Activated CD8-positive, alpha-beta memory T cell treated with anti-CD3 and anti-CD28 coated beads, Interleukin-2, amount 50 U/mL, for 24 hours (primary cell): ENCODE data around the gene SH3RF3.

Experiments
- DNase-seq: peaks from one replicate; pipeline ENCODE4 v3.0.0-alpha.2; 2020; ENCODE audit errors: extremely low read depth

SH3RF3 gene

GRCh38 chr2:109468893-109469292, 339.9 kb downstream of the SH3RF3 start:
- DNase-seq = no peak

DNA sequence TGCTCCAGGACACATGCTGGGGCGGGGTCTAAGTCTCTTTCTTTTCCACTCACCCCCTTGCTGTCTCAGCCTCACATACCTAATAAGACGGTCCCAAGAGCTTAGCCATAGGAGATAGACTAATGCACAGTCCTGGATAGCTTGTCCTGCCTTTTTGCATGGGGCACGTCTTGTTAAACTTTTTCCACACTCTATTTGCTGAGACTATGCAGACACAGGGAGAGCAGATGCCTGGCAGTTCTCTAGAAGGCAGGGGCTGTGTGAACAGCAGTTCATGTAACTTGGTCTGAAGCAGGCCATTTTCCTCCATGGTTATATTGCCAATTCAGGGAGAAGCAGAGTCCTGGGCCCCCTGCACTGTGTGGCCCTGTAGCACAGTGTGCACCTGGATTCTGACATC, 342.7 kb downstream of the SH3RF3 start:
- DNase-seq = no peak

GRCh38 chr2:109472331-109472959, 343.4 kb downstream of the SH3RF3 start:
- no peak for DNase-seq

DNA sequence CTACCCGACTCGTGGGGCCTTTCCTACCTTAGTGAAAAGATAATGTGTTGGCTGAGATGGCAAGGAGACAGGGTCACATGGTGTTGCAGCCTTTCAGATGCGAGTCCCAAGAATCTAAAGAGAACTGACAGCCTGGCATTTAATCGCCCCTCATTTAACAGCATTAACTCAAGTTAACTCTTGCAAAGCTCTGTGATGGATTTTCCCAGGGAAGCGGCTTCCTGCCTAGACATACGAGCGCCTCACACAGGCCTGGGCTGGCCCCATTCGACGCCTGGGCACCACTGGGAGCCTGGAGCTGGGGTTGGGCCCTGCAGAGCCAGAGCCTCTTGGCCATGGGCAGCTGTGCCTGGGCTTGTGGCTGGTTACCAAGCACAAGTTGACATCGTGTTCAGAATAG, 344.0 kb downstream of the SH3RF3 start:
- DNase-seq = no peak

DNA sequence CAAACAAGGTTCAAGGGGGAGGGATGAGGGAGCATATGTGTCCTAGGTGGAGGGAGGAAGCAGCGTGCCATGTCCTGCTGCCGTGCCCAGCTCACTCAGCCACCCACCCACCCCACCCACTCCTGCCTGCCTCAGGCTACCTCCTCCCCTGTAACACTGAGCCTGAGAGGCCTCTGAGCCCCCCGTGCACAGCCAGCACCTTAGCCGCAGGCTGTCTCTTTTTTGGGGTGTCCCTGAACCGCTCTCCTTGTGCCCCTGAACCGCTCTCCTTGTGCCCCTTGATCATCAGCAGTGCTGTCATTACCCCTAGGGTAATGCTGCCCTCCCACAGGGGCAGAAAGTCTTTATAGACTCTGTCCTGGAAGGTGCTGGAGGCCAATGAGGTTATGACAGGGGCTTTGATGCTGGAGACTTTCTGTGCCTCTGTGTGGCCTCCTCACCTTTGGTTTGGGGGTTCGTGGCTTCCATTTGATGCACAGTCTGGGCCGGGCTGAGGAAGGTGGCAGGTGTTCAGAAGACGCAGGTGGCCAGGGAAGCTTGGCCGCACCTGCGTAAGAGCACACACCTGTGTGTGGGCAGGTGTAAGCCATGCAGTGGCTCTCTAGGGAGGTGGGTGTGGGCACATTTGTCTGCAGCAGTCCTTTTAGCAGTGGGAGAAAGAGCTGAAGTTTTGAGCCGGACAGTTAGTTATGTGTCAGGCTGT, 344.8 kb downstream of the SH3RF3 start:
- DNase-seq = no peak

DNA sequence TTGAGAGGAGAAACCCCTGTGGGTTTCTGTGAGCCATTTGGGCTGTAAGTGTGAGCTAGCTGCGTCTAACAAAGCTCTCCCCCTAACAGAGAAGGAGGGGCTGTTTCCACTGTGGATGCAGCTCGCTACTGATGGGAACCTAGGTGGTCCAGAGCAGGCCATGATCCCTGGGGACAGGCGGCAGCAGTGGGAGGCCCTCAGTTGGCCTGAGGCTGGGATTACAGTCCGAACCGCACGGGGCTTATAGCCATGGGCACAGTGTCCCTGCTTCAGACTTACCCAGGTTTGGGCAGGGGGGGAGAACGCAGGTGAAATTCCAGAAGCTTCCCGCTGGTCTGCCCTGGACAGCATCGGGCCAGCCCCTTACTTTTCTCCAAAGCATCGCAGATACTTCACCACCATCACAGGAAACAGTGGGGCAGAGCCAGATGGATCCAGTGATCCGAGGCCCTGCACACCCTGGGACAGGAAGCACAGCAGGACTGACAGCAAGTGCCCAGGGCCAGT, 345.4 kb downstream of the SH3RF3 start:
- no peak for DNase-seq

DNA sequence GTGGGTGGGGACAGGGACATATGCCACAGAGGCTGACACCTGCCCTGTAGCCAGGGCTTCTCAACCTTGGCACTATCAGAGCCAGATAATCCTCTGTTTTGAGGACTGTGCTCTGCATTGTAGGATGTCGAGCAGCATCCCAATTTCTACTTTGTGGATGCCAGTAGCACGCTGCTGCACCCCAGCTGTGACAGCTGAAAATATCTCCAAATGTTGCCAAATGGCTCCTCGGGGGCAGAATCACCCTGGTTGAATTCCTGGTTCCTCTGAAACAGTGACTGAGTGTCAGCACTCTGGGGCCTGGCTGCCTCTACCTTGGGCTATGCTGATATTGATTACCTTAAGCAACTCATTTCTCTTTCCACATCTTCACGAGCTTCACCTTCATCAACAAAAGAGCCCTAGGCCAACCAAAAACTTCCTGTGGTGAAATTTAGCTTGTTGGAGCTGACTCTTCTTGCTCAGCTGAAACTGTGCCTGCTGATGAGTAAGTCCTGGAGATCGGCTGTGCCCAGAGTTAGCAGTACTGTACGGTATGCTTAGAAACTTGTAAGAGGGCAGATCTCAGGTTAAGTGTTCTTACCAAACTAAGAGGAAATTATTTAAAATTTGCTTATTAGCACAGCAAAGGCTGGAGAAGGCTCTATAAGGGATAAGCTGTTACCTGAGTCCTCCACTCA, 346.7 kb downstream of the SH3RF3 start:
- DNase-seq = no peak

GRCh38 chr2:109476641-109477441, 347.8 kb downstream of the SH3RF3 start:
- no peak for DNase-seq

GRCh38 chr2:109478906-109479493, 350.0 kb downstream of the SH3RF3 start:
- no peak for DNase-seq

GRCh38 chr2:109479804-109480203, 350.8 kb downstream of the SH3RF3 start:
- DNase-seq = no peak

GRCh38 chr2:109480486-109481195, 351.6 kb downstream of the SH3RF3 start:
- DNase-seq = no peak

DNA sequence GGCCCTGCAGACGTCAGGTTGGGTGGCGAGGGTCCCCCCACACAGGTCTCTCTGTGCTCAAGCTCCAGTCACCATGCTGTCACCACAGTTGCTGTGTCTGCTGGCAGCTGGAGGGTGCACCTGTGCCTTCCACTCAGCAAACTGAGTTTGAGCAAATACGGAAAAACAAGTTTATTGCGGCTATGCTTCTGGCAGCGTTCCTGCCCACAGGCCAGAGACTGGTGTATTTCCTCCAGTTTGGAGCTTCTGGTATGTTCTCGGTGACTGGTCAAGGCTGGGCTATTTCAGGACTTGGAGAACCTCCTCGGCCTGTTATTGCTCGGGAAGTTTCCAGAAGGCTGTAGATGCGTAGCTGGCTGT, 352.2 kb downstream of the SH3RF3 start:
- no peak for DNase-seq

DNA sequence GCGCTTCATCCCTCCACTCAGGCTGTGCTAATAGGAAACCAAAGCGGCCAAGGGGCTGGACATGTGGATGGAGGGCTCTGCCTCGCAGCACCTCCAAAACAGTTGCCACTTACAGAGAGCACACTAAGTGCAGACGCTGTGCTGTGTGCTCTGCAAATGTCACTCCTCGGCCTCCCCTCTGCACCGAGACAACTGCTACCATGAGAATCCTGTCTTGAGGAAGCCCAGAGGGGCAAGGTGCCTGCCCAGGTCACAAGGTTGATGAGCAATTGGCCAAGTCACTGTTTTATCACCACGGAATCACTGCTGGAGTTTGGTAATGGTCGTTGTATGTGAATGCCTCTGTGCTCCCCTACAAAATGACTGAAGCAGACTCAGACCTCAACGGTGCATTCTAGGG, 352.6 kb downstream of the SH3RF3 start:
- DNase-seq = no peak

DNA sequence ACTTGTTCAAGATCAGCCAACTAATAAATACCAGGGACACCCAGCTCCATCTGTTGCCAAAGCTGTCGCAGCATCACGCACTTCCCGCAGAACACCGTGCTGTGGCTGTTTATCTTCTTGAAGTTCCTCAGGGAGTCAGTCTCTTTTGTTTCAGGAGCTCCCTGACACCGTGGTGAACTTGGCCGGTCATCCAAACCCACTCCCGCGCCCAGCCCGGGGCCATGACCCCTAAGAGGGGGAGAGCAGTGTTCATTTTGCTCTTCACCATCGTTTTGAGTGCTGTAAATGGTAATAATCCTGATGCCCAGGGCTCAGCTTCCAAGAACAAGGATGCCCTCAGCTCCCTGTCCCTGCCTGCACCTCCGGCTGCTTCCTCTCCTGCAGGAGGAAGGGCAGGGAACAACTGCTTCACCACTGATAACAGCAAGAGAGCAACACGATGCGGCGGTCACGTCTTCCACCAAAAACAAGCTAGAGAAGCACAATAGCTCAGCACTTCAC, 353.4 kb downstream of the SH3RF3 start:
- DNase-seq = no peak

DNA sequence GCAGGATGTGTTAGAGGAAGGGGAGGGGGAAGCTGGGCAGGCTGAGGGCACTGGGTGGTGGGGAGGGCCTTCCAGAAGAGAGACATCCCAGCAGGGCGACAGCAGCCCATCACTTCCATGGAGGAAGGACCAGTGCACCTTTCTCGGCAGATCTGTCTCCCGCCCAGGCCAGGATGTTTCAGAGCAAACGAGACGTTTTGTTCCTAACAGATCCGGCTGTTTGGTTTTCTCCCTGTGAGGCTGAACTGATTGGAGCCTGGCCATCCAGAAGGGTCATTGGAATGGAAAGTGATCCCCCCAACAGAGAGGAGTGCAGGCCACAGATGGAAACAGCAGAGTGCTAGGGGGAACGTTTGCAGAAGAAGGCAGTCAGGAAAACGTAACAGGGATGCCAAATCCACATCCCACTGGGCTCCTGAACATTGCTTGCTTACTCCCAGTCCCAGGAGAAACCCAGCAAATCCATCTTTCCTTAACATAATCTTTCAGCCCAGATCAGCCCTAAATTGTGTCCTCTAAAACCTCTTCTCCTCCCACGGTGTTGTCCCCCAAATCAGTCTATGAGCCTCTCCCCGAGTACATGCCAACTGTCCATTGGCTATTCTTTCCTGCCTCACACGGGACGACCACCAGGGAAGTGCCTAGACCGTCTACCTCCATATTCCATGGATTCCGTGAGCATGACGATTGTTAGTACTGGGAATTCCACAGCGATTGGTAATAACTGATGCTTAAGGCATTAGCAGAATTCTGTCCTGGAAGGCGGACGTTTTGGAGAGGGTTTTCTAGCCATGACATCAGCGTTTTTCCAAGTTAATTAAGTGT, 357.9 kb downstream of the SH3RF3 start:
- no peak for DNase-seq

GRCh38 chr2:109487536-109487869, 358.5 kb downstream of the SH3RF3 start:
- no peak for DNase-seq

- no peak for DNase-seq
These were observed 359.1 kb downstream of the SH3RF3 start for GRCh38 chr2:109487871-109488655.

DNA sequence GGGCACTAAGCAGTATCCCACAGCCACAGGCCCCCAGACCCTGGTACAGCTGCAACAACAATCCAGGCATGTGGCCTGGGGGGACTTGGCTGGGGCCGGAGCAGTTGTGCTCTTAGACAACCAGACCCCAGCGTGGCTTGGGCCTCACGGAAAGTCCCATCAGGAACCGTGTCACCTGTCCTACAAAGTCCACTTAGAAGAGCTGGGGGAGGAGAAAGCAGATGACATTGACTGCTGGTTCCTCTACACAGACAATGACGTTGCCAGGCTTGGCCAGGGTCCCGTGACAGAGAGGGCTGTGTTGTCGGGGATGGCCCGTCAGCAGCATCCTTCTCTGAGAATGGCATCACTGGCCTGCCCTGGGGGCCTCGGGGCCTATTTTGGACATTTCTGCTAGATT, 360.3 kb downstream of the SH3RF3 start:
- no peak for DNase-seq

DNA sequence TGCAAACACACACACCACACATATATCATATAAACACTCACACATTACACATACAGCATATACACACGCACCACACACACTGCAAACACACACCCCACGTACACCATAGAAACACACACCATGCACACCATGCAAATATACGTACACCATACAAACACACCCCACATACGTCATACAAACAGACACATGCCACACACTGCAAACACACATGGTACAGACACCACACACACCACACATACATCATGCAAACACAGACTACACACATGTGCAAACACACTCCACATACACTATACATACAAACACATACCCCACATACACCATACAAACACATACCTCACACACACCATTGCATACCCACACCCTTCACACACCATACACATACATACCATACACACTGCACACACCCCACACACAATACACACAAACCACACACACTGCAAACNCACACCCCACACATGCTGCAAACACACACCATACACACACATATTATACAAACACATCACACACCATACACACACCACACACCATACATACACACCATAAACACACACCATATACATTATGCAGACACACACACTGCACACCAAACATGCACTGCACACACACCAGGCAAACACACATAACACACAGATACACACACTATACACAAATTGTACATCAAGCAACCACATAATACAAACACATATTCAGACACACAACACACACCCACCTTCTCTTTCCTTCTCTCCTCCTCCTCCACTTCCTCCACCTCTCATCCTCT, 364.4 kb downstream of the SH3RF3 start:
- no peak for DNase-seq
